ENCODE results near the gene UQCC3. TPM values are rescaled to one million over a fixed set of nuclear protein-coding genes. Genes with fewer than 3 reads are reported as not detected.

Gene UQCC3
- total and polyA plus RNA-seq, 2 of the 4 experiments (the other 2 are of a cell fraction): 5.7 to 9.7 TPM

GRCh38 chr11:62689421-62690183 is 18.1 kb downstream of the UQCC3 start, which contains the start of gene LRRN4CL:
Gene LRRN4CL, minus strand, starts transcription at chr11:62689530. Its CDS starts 1,022 bp downstream, at chr11:62688508.
- H3K27me3 ChIP-seq (ENCODE audit: control insufficient read depth, insufficient read depth, low read length): no peaks in the 10 kb centered on the region
- peak within 1 kb of the TSS; percentile 32; the same call in 1 of the 2 replicates for H3K4me2 ChIP-seq (ENCODE audit: low read depth, low read length)
- H4K8ac ChIP-seq (ENCODE audit: low read depth in 2 of 2, low read length in 2 of 2): peak within 1 kb of the TSS; percentile 60 to 86; a peak in 3 of 4 replicates
- peak within 1 kb of the TSS; percentile 89 for H2AK9ac ChIP-seq (replicated peaks; ENCODE audit: low read depth, low read length, poor library complexity)
- H2AK5ac ChIP-seq (ENCODE audit: low read depth, low read length): peak within 1 kb of the TSS; percentile 93
- BruUV-seq (replicated peaks): no TSS peak
- H3K18ac ChIP-seq (ENCODE audit: low read depth, low read length): peak within 1 kb of the TSS; percentile 16; the same call in 1 of the 2 replicates
- in situ Hi-C loops (cut with MboI; ENCODE audit: low sequenced_read_pairs): loop anchor here (10.0 kb wide), 1 partner anchor 295 kb away; no protein-coding TSS in a partner anchor
- peak within 1 kb of the TSS; percentile 68 for H4K91ac ChIP-seq (ENCODE audit: insufficient read depth, low read depth, low read length)
- peaks cover 9% of the 10 kb centered on the region; the same call in 1 of the 2 replicates for H3K4me1 ChIP-seq (ENCODE audit: control insufficient read depth, insufficient read depth, low read length)
- no peak within 1 kb of the TSS for H3K4me3 ChIP-seq (ENCODE audit: insufficient read depth, low read depth, low read length)
- peak within 1 kb of the TSS; percentile 55; the same call in 1 of the 3 replicates for H2BK15ac ChIP-seq (ENCODE audit: low read depth, low read length)
- H4K5ac ChIP-seq (ENCODE audit: low read depth, low read length): peak within 1 kb of the TSS; percentile 27; the same call in 1 of the 2 replicates
- peak within 1 kb of the TSS; percentile 80 for H2AFZ ChIP-seq (replicated peaks; ENCODE audit: low read length, poor library complexity)
- no peak within 1 kb of the TSS; the same call in 1 of the 2 replicates for H3K9ac ChIP-seq (ENCODE audit: low read depth, low read length)
- peak; percentile 88 for ATAC-seq (ENCODE audit: low read depth)
- peak; percentile 86 for DNase-seq
- H3K14ac ChIP-seq (replicated peaks; ENCODE audit: low read depth, low read length): peak within 1 kb of the TSS; percentile 70
- dilution Hi-C loops (cut with HindIII; ENCODE audit: low sequenced_read_pairs, unreplicated experiment): no loop called here
- H3K23ac ChIP-seq (ENCODE audit: low read depth, low read length): peak within 1 kb of the TSS; percentile 75; the same call in 1 of the 2 replicates
- H3K9me3 ChIP-seq (ENCODE audit: control insufficient read depth, insufficient read depth, low read length): no peaks in the 10 kb centered on the region
- no peak within 1 kb of the TSS for H3K56ac ChIP-seq (ENCODE audit: extremely low read depth, insufficient read depth, low read length)
- intact Hi-C loops (cut with micrococcal nuclease): loop anchor here (10.0 kb wide), 1 partner anchor 95 kb away; the partner anchor contains the start of gene TUT1
- CTCF ChIA-PET: interaction anchor here (0.6 to 2.0 kb wide), 7 partner anchors 9 to 322 kb away, joined by 3 to 5 read pairs (median 3); partner anchors contain the start of gene UBXN1
- no CpG with 5 or more reads among the region's 11 CpGs for WGBS, 2 experiments (ENCODE audit: extremely low coverage in 2 of 2, insufficient read length in 1 of 2)
- POLR2A ChIA-PET (ENCODE audit: unreplicated experiment): interaction anchor here (0.8 to 1.1 kb wide), 2 partner anchors 9 to 115 kb away, joined by 3 to 4 read pairs; partner anchors contain the start of gene EEF1G
- H3K9me1 ChIP-seq (ENCODE audit: insufficient read depth, low read length): peaks cover 6% of the 10 kb centered on the region; the same call in 1 of the 2 replicates
- H2BK5ac ChIP-seq (ENCODE audit: low read depth, low read length, poor library complexity, severe bottlenecking): peak within 1 kb of the TSS; percentile 44
- H3K36me3 ChIP-seq (ENCODE audit: control insufficient read depth, insufficient read depth, low read length): peaks cover 21% of the 10 kb centered on the region
- H4K20me1 ChIP-seq (ENCODE audit: insufficient read depth, low read length): 0 out of 2 replicates have a peak, but pooled peaks cover 6% of the 10 kb centered on the region
- peak within 1 kb of the TSS; percentile 82 for H3K4ac ChIP-seq (ENCODE audit: low read depth, low read length)
- peak within 1 kb of the TSS; percentile 60 for H2BK20ac ChIP-seq (ENCODE audit: low read depth, low read length)
- peak within 1 kb of the TSS; percentile 61 for H2BK120ac ChIP-seq (ENCODE audit: low read depth, low read length)
- peaks cover 0 to 4% of the 10 kb centered on the region in 2 experiments; a peak in 1 of 4 replicates for H3K79me1 ChIP-seq (ENCODE audit: low read depth in 1 of 2, low read length in 2 of 2)
- H3K27ac ChIP-seq (ENCODE audit: insufficient read depth, low read length): peak within 1 kb of the TSS; percentile 66; the same call in 1 of the 2 replicates
- no peak for TF ChIP-seq CHD1 (IDR thresholded peaks at IDR 0.05; ENCODE audit: low read depth, low read length)
- peak; percentile 49; the same call in 1 of the 2 replicates for TF ChIP-seq USF2 (IDR thresholded peaks at IDR 0.05; ENCODE audit: low read depth, low read length)
- peak; percentile 66; the same call in 1 of the 2 replicates for TF ChIP-seq MAZ (IDR thresholded peaks at IDR 0.05; ENCODE audit: borderline replicate concordance, low read depth, low read length)
- TF ChIP-seq RAD21 (IDR thresholded peaks at IDR 0.05; ENCODE audit: low read length): no peak
- TF ChIP-seq RCOR1 (IDR thresholded peaks at IDR 0.05; ENCODE audit: insufficient replicate concordance, low read length): no peak
- TF ChIP-seq FOS (IDR thresholded peaks at IDR 0.05; ENCODE audit: low read depth, low read length): peak; percentile 51; the same call in 1 of the 2 replicates
- TF ChIP-seq CEBPB (IDR thresholded peaks at IDR 0.05; ENCODE audit: low read depth, low read length): peak; percentile 70
- peak; percentile 49; the same call in 1 of the 2 replicates for TF ChIP-seq MXI1 (IDR thresholded peaks at IDR 0.05; ENCODE audit: borderline replicate concordance, low read depth, low read length)
- TF ChIP-seq RFX5 (IDR thresholded peaks at IDR 0.05; ENCODE audit: low read depth, low read length): no peak
- no peak; the same call in 1 of the 2 replicates for TF ChIP-seq BHLHE40 (IDR thresholded peaks at IDR 0.05; ENCODE audit: low read depth, low read length)
- no peak for TF ChIP-seq NFE2L2 (IDR thresholded peaks at IDR 0.05; ENCODE audit: low read depth, low read length)
- no peak for TF ChIP-seq CTCF (conservative IDR thresholded peaks at IDR 0.05; ENCODE audit: low read depth, low read length)
- TF ChIP-seq SMC3 (IDR thresholded peaks at IDR 0.05; ENCODE audit: low read depth, low read length): no peak
- no peak for TF ChIP-seq MAFK (IDR thresholded peaks at IDR 0.05; ENCODE audit: low read depth, low read length)
- no peak for TF ChIP-seq POLR2A (IDR thresholded peaks at IDR 0.05; ENCODE audit: low read depth, low read length)

Data from IMR-90 (cell line).